Heart right ventricle (tissue), 16 donors: ENCODE measurements around the gene MAG. TPM values are rescaled to one million over a fixed set of nuclear protein-coding genes. Genes with fewer than 3 reads are reported as not detected.

Source experiments
- ATAC-seq, 8 donors: fragments of 200-7000 bp; cut with Tn5 transposase; one replicate each; pipeline ENCODE4 v1.9.1; 2020; ENCODE audit warnings: mild to moderate bottlenecking in 8 of 8, moderate library complexity in 8 of 8, moderate number of reproducible peaks in 1 of 8
- DNase-seq, 2 donors: peaks; one replicate each; pipeline ENCODE4 v3.0.0-alpha.2; 2020
- H3K27ac ChIP-seq, 10 donors: fragments of 200-600 bp; sonication (generic) in 2 of 10; one replicate each; pipeline versions ENCODE4 v1.5.0 to v1.8.0; 2020 to 2022; ENCODE audit warnings: mild to moderate bottlenecking in 3 of 10
- H3K27me3 ChIP-seq, 7 donors: fragments of 200-600 bp; one replicate each; pipeline ENCODE4 v1.8.0; 2021 to 2022; ENCODE audit warnings: mild to moderate bottlenecking in 2 of 7
- H3K36me3 ChIP-seq, 9 donors: fragments of 200-600 bp; sonication (generic) in 1 of 9; one replicate each; pipeline versions ENCODE4 v1.5.0 to v1.8.0; 2020 to 2022; ENCODE audit warnings: mild to moderate bottlenecking in 2 of 9
- H3K4me1 ChIP-seq, 9 donors: fragments of 200-600 bp; sonication (generic) in 1 of 9; one replicate each; pipeline versions ENCODE4 v1.5.0 to v1.8.0; 2020 to 2022; ENCODE audit warnings: mild to moderate bottlenecking in 4 of 9
- H3K4me3 ChIP-seq, 10 donors: fragments of 200-600 bp; sonication (generic) in 2 of 10; one replicate each; pipeline versions ENCODE4 v1.5.0 to v1.8.0; 2020 to 2022; ENCODE audit warnings: mild to moderate bottlenecking in 7 of 10, moderate library complexity in 2 of 10
- H3K9me3 ChIP-seq, 11 donors: fragments of 200-600 bp in 10 of 11; sonication (generic) in 2 of 11; one replicate each; pipeline versions ENCODE4 v1.5.0 to v1.8.0; 2013 to 2022; ENCODE audit warnings: mild to moderate bottlenecking in 2 of 11, control low read depth in 1 of 11, moderate library complexity in 1 of 11
- CTCF ChIP-seq, 9 donors: fragments of 200-600 bp; sonication (generic) in 2 of 9; IDR thresholded peaks; one replicate each; pipeline versions ENCODE4 v1.5.0 to v1.8.0; 2021 to 2022; ENCODE audit warnings: antibody characterized with exemption in 9 of 9, mild to moderate bottlenecking in 5 of 9, moderate library complexity in 1 of 9
- WGBS, 2 donors: extraction: QIAGEN DNeasy Blood & Tissue Kit; methylation state at CpG; one replicate each; pipeline ENCODE4 v1.1.7; 2013; ENCODE audit warnings: inconsistent platforms in 1 of 2; 5-methylcytosine and 5-hydroxymethylcytosine counted together
- intact Hi-C, 10 donors: fragments of 100-400 bp; cut with DNase I; formaldehyde crosslinking; loops; one replicate each; pipeline versions ENCODE4 v1.11.1 to v1.14.2; 2022
- polyA plus RNA-seq, 2 donors: library from polyadenylated mRNA; stranded (reverse); fragments of 200-250 nt; gene quantifications; one replicate each; pipeline ENCODE4 v1.2.3, GENCODE V29; 2013
- total RNA-seq, 10 donors: library from RNA; stranded (reverse); fragmentation: NEBNext Ultra II Directional in 3 of 10; extraction: Animal tissue kit (Norgen Biotek cat#: 25700) in 3 of 10; gene quantifications; one replicate each; pipeline versions ENCODE4 v1.2.1 to v1.2.4, GENCODE V29; 2021 to 2023
- donor health status: Arrhythmogenic right ventricular cardiomyopathy.
- donor health status: ischemic (EF 13 %, LVEDD 7.1; RV severe dilation, severe dysfunction).
- donor health status: healthy with polysubstance abuse.
- donor health status: DM: no; HTN: yes; CAD: no.
- donor health status: DM: no; HTN: no; CAD: no.
- donor health status: ischemic (EF 25% LVEDD 6.9; RV normal size, moderate dysfunction).
- donor health status: ischemic (EF 25% LVEDD 5.7; RV mildly dilated, moderate dysfunction).
- donor health status: healthy.
- donor health status: DM: yes; HTN: yes; CAD: no.
- donor health status: Ischemic cardiomyopathy.
- donor health status: ischemic (EF 35%, LVEDD 5.7; RV mildly dilated, moderate dysfunction).
- donor health status: nonischemic (EF 11% LVEDD 7.7; RV severe dilation, severe dysfunction).
- donor health status: DM: yes; HTN: yes; CAD: no.
- donor health status: PGD.
- donor health status: ischemic (EF 29% LVEDD 5.4; RV normal size, mild dysfunction).
- donor health status: nonischemic (EF 23%, LVEDD 6.1; RV moderate dilation, normal function).

Gene MAG
- total and polyA plus RNA-seq, 12 donors: 0.04 to 0.39 TPM; not detected in 10

GRCh38 chr19:35279374-35279773, 12.6 kb upstream of the MAG start:
- no peak overlapping the region for H3K27ac ChIP-seq
- TF ChIP-seq CTCF (IDR thresholded peaks at IDR 0.05): no peak
- DNase-seq (no peak), ATAC-seq (no peak)
- no peaks in the 10 kb centered on the region for H3K9me3 ChIP-seq
- H3K27me3 ChIP-seq: peaks cover 0 to 15% (median 0%) of the 10 kb centered on the region in 7 donors
- H3K36me3 ChIP-seq: peaks cover 0 to 58% (median 23%) of the 10 kb centered on the region in 9 donors
- H3K4me3 ChIP-seq: no peak overlapping the region
- peaks cover 0 to 17% (median 0%) of the 10 kb centered on the region in 9 donors for H3K4me1 ChIP-seq
- 80 to 91% methylated on average over 11 of the region's 11 CpGs for WGBS, 2 donors
- intact Hi-C loops: loop anchor here in 1 of 10 donors (10.0 kb wide), 1 partner anchor 215 kb away; the partner anchor contains the start of gene KRTDAP

- intact Hi-C loops: loop anchor here in 1 of 10 donors (10.0 kb wide), 1 partner anchor 215 kb away; the partner anchor contains the start of gene KRTDAP
- Histone ChIP-seq H3K4me1 (peaks cover 0 to 20% (median 0%) of the 10 kb centered on the region in 9 donors), H3K27ac (no peak overlapping the region), H3K4me3 (no peak overlapping the region), H3K27me3 (peaks cover 0 to 15% (median 0%) of the 10 kb centered on the region in 7 donors), H3K36me3 (peaks cover 0 to 50% (median 23%) of the 10 kb centered on the region in 9 donors), H3K9me3 (no peaks in the 10 kb centered on the region)
- WGBS, 2 donors: 61 to 67% methylated on average over 12 of the region's 12 CpGs
- no peak for TF ChIP-seq CTCF (IDR thresholded peaks at IDR 0.05)
- ATAC-seq (peak in 1 of 8 donors; percentile 16), DNase-seq (no peak)
Measured at GRCh38 chr19:35279985-35280821, 11.8 kb upstream of the MAG start.

- TF ChIP-seq CTCF (IDR thresholded peaks at IDR 0.05): no peak
- DNase-seq: no peak
- Histone ChIP-seq H3K36me3 (peaks cover 0 to 39% (median 23%) of the 10 kb centered on the region in 9 donors), H3K4me1 (peaks cover 0 to 20% (median 0%) of the 10 kb centered on the region in 9 donors), H3K9me3 (no peaks in the 10 kb centered on the region), H3K4me3 (no peak overlapping the region), H3K27me3 (peaks cover 0 to 15% (median 0%) of the 10 kb centered on the region in 7 donors), H3K27ac (peak overlapping the region in 1 of 10 donors; percentile 20)
- no peak for ATAC-seq
- intact Hi-C loops: no loop called here
- 64 to 66% methylated on average over 4 of the region's 4 CpGs for WGBS, 2 donors
Measured at GRCh38 chr19:35281303-35281702, 10.7 kb upstream of the MAG start.

GRCh38 chr19:35284153-35285094, 7.5 kb upstream of the MAG start:
- peaks cover 0 to 20% (median 0%) of the 10 kb centered on the region in 9 donors for H3K4me1 ChIP-seq
- WGBS, 2 donors: 70 to 73% methylated on average over 17 of the region's 17 CpGs
- H3K36me3 ChIP-seq: peaks cover 0 to 7% (median 2%) of the 10 kb centered on the region in 9 donors
- intact Hi-C loops: no loop called here
- no peak overlapping the region for H3K4me3 ChIP-seq
- peaks cover 0 to 15% (median 0%) of the 10 kb centered on the region in 7 donors for H3K27me3 ChIP-seq
- H3K27ac ChIP-seq: no peak overlapping the region
- TF ChIP-seq CTCF (IDR thresholded peaks at IDR 0.05): no peak
- DNase-seq: no peak
- no peak for ATAC-seq
- H3K9me3 ChIP-seq: no peaks in the 10 kb centered on the region
